HG03108 (cell line): Measurements from ENCODE around the gene RIPOR1.
A peak's percentile ranks its signal among the peaks of the same experiment; 100 is the strongest.

Experiments
- ATAC-seq: cut with Tn5 transposase; IDR thresholded peaks from one replicate; pipeline ENCODE4 v1.9.1; 2021; ENCODE audit warnings: moderate library complexity; ENCODE audit not compliant: unreplicated experiment

Gene RIPOR1

DNA sequence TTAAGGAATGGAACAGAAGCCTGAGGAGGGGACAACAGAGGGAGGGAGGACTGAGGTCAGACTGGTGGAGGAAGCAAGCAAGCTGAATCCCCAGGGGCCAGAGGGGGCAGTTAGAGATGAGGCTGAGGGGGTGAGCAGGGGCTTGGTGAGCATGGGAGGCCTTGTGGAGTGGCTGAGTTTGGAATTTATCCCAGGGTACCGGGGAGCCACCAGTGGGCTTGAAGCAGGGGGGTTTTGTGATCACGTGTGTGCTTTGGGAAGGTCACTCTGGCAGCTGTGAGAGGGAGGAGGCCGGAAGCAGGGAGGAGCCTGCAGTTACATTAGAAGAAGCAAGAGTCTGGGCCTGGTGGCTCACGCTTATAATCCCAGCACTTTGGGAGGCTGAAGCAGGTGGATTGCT, 23.8 kb downstream of the RIPOR1 start:
- no peak for ATAC-seq

DNA sequence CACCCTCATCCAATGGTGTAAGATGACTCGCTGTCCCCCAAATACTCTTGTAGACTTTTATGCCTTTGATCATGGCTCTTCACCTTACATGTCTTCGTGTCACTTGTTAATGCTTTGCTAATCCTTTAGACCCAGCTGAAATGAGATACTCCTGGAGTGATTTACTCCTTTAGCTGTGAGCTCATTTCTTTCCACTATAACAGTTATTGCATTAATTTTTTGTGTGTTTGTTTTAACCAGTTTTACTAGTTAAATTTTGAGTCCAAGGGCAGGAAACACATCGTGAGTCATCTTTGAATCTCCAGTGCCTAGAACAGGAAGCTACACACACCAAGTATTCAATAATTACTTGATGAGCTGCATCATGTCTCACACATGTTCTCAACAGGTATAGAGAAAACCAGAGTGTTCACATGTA, 27.2 kb downstream of the RIPOR1 start:
- ATAC-seq = no peak

DNA sequence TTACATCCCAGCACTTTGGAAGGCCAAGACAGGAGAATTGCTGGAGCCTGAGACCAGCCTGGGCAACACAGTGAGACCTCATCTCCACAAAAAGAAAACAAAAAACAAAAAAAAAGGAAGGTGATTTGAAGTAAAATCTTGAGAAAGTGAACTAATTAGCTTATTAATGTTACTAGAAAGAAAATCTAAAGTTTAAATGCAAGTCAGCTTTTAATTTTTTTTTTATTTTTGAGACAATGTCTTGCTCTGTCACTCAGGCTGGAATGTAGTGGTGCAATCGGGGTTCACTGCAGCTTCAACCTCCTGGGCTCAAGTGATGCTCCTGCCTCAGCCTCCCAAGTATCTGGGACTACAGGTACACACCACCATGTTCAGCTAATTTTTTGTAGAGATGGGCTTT, 30.2 kb downstream of the RIPOR1 start:
- ATAC-seq = no peak

DNA sequence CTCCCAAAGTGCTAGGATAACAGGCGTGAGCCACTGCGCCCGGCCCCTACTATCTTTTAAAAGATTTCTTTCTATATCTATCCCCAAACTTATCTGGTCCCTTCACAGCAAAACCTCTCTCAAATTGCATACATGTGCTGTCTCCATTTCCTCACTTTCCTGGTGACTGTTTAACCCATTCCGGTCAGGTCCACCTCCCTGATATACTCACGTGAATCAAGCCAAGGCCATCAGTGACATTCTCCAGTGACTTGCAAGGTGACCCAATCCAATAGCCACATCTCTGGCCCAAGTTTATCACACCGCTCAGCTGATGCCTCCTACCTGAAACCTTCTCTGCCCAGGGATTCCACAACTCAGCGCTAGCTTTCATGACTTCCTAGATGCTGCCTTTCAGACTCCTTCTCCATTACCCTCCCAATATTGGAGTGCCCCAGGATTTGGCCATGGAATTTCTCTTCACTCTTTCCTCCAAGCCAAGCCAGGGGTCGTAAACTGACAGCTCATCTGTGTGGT, 32.3 kb downstream of the RIPOR1 start:
- ATAC-seq = no peak

DNA sequence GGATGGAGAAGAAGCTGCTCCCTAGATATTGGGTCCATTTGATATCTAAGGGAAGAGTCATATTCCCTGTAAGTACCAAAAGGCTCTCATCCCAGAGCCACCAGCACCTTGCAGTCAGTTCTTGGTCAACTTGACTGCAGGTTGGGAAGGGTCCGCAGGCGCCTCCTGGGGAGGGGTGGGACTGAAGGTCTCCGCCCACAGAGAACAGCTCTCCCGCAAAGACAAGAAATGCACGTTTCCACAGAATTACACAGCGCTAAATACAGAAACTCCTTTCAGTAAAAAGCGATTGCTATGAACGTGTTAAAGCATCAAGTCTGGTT, 32.8 kb downstream of the RIPOR1 start:
- no peak for ATAC-seq

DNA sequence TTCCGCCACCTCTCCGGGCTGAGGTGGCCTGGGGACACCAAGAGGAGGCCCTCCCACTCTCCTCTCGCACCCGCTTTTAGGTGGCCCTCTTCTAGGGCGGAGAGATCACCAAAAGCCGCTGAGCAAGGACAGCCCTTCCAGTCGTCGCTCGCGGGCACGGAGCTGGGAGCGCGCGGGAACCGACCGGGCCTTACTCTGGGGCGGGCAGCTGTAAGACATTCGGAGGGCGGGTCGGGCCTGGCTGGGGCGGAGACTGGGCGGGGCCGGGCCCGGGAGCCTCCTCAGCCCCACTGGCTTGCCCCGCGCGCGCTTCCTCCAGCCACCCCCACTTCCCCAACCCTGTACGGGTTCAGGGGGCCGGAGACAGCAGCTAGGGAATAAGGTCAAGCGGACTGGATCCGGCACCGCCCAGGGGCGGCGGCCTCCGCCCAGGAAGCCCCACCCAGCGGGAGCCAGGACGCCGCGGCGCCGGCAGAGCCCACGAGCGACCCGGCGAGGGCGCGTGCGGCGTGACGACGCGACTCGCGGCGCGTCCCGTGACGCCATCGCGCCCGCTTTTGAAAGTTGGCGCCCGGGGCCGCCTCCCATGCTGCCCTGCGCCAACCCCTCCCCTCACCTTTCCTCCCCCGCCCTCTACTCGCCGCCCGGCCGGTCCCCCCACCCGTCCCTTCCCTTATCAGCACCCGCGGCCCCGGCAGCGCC, 33.3 kb downstream of the RIPOR1 start:
- ATAC-seq = peak; percentile 77

DNA sequence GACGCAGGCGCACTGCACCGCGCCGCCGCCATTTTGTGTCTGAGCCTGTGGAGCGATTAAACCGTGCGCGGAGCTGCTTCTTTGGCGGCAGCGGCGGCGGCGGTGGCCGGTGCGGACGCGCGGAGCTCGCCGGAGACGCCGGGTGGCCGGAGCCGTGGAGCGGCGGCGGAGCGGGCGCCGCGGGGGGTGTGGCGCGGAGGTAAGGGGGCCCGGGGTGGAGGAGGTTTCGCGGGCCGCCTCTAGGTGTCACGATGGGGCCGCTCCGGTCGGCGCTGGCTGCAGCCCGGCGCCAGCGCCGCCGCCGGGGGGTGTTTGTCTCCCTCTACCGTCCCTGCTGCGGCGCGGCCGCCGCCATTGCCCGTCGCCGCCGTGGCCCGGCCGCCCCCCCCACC, 33.9 kb downstream of the RIPOR1 start, which contains the start of gene CTCF:
TSS of gene CTCF (plus strand) at position 1 of the 392 bp plus-strand sequence. CDS start 48,307 bp downstream, outside the sequence.
- ATAC-seq = peak; percentile 42

DNA sequence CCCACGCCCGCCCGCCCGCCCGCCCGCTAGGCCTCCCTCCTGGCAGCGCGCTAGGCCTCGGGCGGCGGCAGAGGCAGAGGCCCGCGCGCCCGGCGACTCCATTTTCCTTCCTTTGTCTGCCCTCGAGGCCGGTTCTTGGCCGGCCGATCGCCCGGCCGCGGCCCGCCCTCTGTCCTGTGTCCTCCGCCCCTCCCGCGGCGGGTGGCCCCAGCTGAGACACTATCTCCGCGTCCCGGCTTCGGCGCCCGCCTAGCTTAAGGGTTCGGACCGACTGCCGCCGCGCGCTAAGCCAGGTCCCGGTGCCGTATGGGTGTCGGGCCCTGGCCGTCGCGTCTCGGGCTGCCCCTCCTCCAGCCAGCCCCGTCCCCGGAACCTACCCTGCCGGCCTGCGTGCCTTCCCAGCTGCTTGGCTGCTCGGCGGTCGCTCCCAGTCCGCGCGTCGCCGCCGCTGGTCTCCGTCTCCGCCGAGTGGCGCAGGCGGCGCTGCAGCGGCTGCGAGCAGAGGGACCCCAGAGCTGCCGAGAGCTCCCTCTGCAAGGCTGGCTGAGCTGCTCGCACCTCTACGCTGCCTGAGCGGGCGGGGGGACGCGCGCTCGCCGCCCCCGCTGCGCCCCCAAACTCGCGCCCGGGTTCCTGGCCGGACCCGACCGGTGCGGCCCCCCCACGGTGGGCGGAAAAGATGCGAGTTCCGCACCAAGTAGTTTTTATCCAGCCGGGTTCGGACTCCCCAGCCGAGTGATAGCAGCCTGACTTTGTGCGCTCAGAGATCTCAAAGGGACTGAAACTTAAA, 34.5 kb downstream of the RIPOR1 start:
- ATAC-seq = peak; percentile 1

DNA sequence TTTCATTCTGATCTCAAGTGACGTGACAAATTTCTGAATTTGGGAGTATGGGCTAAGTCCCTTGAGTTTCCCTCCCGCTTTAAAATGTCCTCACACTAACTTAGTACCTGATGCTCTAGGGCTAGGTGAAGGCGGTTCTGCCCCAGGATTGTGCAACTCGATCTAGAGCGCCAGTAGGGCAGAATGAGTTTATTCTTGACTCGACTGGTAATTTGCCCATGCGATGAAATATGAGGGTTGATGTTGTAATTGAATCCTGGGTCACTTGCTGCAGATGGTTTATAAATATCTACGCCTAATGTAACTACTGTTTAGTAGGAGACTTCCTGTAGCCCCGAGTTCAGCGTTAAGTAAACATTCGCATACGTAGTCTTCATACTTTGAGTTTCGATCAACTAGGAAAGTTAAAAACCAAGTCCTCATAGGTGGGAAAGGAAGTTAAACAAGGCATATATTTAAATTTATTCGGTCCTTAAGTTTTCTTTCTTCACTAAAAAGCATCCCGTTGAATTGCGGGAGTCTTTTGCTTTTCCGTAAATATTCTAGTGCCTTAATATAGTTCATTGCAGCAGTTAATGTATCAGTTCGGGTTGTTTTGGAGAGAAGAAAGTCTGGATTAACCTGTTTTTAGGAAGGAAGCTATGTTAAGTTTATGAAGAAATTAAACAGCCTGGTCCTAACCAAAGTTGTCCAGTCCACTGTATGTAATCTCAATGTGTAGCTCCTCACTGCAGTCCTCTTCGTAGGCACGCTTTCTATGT, 35.3 kb downstream of the RIPOR1 start:
- ATAC-seq = no peak

DNA sequence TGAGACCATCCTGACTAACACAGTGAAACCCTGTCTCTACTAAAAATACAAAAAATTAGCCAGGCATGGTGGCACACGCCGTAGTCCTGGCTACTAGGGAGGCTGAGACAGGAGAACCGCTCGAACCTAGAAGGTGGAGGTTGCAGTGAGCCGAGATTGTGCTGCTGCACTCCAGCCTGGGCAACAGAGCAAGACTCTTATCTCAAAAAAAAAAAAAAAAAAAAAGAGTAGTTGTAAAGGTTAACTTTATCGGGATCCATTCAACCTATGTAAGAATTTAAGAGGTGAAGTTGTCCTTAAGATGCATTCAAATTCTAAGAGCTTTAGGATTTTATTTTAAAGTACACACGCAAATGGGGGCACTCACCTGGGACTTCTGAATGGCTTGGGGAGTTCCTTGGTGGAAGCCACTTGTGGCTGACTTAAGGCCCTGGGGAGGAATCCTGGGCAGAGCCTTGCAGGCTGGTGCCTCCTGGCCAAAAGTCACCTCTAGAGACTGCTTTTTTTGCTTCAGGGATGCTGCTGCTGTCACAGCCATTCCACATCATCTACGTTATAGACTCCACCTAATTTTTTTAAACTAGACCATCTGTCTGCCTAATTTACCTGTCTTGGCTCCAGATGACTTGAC, 37.0 kb downstream of the RIPOR1 start:
- ATAC-seq = no peak

DNA sequence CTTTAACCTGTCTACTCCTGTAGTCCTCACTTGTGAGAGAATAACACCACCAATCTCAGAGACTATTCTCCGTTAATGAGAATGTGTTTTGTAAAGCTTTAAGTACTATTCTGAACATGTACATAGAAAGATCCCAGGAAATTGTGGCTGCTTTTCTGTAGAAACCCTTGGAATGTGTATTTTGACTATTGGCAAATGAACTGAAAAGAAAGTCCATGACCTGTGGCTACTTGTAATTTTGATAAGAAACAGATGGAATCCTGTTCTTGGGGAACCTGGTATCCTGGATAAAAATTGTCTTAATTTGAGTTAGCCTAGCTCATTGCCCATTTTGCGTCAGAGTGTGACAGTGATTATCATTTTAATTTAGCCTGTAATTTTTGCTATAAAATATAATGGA, 42.8 kb downstream of the RIPOR1 start:
- no peak for ATAC-seq

DNA sequence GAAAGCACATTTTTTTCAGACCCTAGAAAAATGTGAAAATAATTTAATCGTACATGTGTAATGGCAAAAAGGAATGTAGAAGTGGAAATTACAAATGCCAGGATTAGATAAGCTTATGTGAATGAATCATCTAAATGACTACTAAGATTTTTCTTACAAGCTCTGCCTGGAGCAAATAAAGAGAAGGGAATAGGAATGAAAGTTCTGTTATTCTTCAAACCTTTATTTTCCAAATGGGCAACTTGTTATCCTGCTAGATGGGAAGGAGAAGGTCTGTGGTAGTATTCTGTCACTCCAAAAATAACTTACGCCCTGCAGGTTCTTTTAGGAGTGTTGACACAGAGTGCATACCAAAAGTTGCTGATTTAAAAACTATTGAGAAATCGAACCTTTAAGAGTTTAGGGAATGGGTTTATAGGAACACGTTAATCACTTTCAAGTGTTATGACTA, 43.4 kb downstream of the RIPOR1 start:
- no peak for ATAC-seq

DNA sequence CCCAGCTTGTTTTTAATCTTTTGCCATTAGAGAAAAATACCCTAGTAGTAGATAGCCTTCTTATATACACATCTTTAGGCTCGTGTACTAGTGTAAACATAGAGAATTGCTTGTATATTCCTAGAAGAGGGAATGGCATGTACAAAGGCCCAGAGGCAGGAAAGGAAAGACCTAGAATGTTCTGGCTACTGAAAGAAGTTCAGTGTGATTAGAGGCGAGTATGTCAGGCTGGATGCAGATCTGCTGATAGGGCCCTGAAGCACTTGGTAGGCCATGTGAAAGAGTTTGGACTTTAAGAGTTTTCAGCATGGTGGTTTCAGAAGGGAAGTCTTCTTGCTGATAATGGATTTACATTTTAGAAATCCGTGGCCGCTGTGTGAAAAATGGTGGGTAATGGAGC, 51.1 kb downstream of the RIPOR1 start:
- no peak for ATAC-seq

DNA sequence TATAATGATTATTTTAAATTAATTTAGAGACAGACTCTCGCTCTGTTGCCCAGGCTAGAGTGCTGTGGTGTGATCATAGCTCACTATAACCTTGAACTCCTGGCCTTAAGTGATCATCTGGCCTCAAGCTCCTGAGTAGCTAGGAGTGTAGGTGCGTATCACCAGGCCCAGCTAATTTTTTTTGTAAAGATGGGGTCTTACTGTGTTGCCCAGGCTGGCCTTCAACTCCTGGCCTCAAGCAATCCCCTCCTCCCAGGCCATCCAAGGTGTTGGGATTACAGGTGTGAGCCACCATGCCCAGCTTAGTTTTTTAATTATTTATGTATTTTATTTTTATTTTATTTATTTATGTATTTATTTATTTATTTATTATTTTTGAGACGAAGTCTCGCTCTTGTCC, 51.6 kb downstream of the RIPOR1 start:
- no peak for ATAC-seq

DNA sequence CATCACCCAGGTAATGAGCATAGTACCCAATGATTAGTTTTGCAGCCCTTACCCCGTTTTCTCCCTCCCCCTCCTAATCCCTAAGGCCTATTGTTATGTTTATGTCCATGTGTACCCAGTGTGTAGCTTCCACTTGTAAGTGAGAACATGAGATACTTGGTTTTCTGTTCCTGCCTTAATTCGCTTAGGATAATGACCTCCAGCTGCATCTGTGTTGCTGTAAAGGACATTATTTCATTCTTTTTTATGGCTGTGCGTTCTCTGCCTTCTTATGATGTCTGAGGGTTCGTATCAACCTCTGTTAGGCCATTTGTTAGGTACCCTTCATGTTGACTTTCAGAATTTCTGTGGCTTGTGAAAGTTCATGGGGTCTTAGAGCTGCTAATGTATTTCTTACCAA, 64.7 kb downstream of the RIPOR1 start:
- ATAC-seq = no peak

DNA sequence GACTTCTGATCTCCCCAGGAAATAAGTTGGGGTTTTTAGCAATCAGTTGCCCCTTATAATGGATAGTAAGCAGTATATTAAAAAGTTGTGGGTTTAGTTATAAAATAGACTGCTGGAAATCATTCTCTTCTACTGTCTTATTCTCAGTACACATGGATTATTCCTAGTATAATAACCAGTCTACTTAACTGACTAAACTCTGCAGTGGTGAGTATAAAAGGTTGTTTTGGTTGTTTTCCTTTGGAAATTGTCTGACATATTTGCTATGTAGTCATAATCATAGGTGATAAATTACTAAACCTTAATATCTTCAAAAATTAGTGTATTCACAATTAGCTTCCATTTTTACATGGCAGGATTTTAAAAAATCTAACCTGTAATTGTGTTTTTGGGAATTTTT, 65.1 kb downstream of the RIPOR1 start:
- ATAC-seq = no peak

DNA sequence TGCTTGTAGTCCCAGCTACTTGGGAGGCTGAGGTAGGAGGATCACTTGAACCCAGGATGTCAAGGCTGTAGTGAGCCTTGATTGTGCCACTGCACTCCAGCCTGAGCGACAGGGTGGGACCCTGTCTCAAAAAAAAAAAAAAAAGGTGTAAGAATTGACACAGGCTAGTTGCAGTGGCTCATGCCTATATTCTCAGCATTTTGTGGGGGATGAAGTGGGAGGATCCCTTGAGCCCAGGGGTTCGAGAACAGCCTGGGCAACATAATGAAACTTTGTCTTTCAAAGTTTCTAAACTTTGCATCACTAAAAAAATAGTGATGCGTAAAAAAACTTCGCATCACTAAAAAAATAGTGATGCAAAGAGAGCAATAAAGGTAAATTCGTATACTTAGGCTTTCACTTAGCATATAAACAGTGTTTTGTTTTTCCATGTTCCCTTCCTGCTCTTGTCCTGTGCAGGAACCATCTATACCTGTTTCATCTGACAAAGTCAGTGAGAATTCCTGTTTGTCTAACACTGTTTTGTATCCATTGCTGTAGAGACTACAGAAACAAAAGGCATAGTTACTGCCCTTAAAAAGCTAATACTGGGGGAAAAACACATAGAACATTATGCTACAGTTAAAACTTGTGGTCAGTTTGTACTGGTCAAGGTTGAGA, 65.8 kb downstream of the RIPOR1 start:
- no peak for ATAC-seq

DNA sequence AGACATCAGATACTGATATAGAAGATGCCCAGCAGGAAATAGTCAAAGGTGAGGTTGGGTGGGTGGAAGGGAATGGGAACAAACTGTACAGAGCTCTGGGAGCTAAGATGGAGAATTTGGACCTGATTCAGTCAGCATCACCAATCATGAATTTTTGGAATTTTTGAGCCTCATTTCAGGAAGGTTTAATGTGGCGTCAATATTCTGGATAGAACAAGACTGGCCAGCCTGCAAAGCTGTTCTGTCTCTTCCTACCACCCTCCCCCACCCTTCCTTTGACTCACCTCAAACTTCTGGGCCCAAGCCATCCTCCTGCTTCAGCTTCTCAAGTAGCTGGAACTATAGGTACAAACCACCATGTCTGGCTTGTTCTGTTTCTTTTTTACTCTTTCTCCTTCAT, 66.3 kb downstream of the RIPOR1 start:
- no peak for ATAC-seq
